Measurements from ENCODE around the gene DUSP8.

Gene DUSP8

GRCh38 chr11:1553808-1554594 is 18.1 kb downstream of the DUSP8 start:
- DNase-seq (ENCODE audit: low read depth): no peak

DNA sequence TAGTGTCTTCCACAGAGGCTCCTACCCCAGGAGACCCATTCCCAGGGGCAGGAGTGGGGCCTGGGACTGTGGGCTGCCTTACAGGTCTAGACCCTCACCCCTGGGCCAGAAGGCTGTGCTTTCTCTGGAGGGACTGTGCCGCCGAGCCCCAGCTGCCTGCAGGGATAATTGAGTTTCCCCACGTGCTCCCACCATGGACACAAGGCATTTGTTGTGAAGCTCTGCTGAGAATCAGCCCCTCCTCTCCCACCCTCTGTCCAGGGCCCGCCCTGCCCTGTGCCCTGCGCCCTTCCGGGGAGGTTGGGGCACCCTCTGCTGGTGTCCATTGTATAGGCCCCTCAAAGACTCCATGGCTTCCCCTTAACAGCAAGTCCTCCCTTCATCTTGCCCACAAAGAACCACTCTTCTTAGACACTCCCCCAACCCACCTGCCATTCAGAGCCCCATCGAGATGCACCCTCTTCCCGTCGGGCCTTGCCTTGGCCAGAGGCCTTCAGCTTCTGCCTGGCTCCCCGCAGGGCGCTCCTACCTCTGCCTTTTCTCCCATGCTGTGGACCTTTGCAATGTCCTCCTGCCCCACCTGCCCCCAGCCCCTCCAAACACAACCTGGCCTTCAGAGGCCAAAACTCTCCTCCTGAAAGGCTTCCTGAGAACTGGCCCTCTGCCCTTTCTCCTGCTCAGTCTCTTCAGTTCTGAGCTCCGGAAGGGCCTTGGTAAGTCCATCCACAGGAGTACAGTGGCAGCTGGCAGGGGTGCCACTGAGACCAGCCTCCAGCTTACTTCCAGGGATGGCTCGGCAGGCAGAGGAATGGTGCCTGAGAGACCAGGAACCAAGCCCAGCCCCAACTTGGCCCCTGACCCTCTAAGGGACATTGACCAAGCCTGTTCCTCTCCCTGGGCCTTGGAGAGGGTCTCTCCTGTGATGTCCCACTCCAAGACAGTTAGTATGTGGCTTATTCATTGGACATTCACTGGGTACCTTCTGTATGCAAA is 22.4 kb downstream of the DUSP8 start:
- DNase-seq (ENCODE audit: low read depth): no peak

GRCh38 chr11:1548221-1549070 is 23.6 kb downstream of the DUSP8 start:
- DNase-seq (ENCODE audit: low read depth): no peak

DNA sequence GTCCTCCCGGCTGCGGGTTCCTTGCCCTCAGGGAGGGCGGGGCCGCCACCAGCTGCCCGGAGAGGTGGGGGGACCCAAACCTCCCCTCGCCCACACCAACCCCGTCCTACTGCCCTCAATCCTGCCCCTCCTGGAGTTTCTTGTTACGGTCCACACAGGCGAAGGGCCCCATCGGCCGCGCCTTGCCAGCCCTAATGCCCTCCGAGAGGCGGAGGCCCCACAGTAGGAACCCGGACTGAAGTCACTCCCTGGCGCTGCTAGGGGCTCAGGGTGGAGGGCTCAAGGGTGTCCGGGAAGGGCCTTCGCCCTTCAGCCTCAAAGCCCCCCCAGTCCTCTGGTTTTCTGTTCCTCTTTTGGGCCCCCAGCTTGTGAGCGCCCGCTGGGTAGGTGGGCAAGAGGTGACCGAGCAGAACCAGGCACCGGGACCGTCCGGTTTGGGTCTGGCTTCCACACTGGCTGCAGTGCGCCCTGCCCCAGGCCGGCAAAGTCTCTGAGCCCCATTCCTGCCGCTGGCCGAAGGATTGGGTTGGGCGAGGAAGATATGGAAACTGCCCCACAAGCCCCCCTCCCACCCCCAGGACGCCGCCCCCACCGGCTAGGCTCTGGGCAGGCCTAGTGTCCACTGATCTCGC is 24.5 kb downstream of the DUSP8 start:
- no peak for DNase-seq (ENCODE audit: low read depth)

- no peak for DNase-seq (ENCODE audit: low read depth)
Observed at GRCh38 chr11:1546536-1547466, 25.3 kb downstream of the DUSP8 start.

GRCh38 chr11:1546077-1546535 is 26.0 kb downstream of the DUSP8 start:
- DNase-seq (ENCODE audit: low read depth): no peak

DNA sequence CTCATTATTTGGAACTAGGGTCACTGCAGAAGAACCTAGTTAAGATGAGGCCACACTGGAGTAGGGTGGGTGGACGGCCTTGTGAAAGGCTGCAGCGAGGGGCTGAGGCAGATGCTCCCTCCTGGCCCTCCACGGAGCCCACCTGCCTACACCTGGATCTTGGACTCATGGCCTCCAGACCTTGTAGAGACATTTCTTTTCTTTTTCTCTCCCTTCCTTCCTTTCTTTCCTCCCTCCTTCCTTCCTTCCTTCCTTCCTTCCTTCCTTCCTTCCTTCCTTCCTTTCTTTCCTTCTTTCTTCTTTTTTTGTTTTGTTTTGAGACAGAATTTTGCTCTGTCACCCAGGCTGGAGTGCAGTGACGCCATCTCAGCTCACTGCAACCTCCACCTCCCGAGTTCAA is 26.6 kb downstream of the DUSP8 start:
- no peak for DNase-seq (ENCODE audit: low read depth)

GRCh38 chr11:1544536-1544935 is 27.5 kb downstream of the DUSP8 start:
- no peak for DNase-seq (ENCODE audit: low read depth)

- DNase-seq (ENCODE audit: low read depth): no peak
Observed at GRCh38 chr11:1543606-1544263, 28.3 kb downstream of the DUSP8 start.

DNA sequence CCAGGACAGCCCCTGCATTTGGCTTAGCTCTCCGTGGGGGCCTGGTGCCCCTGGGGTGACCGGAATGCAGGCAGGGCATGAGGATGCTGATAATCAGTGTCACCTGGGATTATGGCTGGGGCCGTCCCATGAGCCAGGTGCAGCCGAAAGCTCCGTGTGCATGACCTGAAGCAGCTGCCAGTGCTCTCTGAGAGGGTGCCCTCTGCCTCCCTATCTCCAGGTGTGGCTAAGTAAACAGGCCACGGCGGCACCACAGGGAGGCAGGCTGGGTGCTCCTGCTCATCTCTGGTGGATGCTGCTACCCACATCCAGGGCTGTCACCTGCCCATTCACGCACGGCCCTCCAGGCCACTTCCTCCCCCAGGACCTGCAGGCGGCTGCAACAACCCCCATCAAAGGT is 29.8 kb downstream of the DUSP8 start:
- no peak for DNase-seq (ENCODE audit: low read depth)

GRCh38 chr11:1541474-1542204 is 30.4 kb downstream of the DUSP8 start:
- no peak for DNase-seq (ENCODE audit: low read depth)

DNA sequence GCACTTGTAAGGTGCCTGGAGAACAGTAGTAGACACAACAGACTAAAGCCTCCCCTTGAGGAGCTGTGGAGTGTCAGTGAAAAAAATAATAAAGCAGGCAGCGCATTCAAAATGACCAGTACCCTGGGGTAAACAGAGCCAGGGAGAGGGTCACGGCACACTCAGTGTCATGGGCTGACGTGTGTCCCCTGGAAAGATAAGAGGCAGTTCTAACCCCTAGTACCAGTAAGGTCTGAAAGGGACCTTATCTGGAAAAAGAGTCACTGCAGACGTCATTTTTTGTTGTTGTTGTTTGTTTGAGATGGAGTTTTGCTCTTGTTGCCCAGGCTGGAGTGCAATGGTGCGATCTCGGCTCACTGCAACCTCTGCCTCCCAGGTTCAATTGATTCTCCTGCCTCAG is 32.0 kb downstream of the DUSP8 start:
- no peak for DNase-seq (ENCODE audit: low read depth)

GRCh38 chr11:1538153-1538552 is 33.9 kb downstream of the DUSP8 start:
- no peak for DNase-seq (ENCODE audit: low read depth)

DNA sequence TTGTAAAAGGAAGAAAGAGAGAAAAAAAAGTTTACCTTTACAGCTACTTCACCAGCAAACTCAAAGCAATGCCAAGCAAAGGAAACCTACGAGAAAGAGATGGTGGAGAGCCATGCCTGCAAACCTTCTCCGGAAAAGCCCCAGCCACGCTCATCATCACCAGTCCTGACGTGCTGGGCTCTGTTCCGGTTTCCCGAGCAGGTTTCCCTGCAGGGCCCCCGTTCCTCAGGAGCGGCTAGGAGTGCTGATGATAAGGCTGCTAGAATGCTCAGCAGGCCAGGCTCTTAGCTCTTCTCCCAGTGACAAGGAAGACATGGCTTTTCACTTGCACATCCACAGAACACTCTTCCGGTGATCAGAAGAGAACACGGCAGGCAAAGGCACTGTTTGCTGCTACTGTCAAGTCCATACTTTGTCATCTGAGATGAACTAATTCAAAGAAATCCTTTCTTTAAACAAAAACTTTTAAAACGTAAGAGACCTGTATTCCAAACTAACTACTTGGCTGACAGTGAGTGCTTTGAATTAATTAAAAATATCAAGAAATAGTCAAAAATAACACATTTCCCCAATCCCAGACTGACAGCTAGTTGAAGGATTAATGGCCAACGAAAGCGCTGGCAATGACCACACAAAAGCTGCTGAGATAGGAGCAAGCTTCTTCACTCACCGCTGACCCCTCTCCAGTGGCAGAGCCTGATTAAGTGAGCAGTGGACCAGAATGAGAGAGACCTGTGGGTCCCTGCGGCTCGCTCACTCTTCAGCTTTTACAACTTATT is 35.8 kb downstream of the DUSP8 start:
- DNase-seq (ENCODE audit: low read depth): no peak

GRCh38 chr11:1534682-1535081 is 37.4 kb downstream of the DUSP8 start:
- no peak for DNase-seq (ENCODE audit: low read depth)

DNA sequence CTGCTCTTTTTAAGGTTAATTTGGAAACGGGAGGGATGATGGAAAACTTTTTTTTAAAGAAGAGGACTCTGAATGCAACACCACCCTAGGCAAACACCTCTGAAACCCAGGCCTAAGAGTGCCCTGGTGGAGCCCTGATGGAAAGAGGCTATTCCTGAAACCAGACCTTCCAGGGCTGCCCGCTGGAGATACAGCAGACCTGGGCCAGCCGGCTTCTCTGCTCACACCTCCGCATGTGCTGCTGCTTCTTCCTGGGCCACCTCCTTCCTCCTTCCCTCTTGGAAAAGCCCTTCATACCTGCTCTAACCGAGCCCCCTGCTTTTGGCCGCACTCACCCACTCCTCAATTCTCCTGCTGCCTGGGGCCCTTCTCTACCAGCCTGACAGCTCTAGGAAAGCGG is 37.9 kb downstream of the DUSP8 start:
- no peak for DNase-seq (ENCODE audit: low read depth)

DNA sequence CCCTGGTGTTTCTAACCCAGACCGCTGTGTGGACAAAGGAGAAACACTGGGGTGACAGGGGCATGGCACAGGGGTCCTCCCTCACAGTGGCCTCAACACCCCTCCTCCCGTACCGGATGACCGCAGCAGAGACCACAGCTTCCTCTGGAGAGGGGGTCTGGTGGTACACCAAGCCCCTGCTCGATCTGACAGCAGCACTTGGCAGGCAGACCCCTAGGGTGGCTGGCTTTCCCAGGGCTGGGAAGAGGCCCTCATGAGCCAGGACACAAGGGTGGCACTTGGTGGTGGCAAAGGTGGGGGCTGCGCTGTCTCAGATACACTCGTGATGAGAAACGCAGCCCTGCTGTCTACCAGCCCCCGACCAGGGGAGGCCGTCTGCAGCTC is 38.7 kb downstream of the DUSP8 start:
- no peak for DNase-seq (ENCODE audit: low read depth)

DNA sequence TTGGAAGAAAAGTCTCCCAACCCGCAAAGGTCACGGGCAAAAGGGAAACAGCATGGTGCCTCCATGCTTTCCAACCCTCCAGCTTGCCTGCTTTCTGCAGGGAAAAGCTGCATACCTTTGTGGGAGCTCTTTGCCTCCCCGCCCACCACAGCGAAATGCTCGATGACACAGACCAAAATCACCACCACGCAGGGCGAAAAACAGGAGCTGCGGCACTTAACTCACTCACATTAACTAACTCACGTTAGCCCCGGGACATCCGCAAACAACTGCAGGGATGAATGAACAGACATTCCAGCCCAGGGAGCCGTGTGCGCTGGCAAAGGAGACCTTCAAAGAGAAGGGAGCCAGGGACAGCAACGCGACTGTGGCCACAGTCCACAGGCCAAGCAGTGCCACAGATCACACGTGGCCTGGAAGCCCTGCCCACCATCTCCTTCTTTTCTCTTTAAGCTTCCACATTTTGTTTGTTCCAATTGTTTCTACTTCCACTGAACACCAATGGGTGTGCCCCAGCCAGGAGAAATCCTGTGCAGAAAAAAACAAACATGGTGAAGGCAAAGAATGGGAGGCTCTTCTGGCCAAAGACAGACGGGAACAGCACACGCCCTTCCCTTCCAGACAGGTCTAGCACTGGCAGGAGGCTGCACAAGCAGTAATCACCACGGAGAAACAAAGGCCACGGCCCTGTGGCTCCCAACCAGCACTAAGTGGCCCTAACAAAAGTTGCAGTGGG is 39.3 kb downstream of the DUSP8 start:
- DNase-seq (ENCODE audit: low read depth): no peak

Data from CMK (cell line).